NB4 (cell line): ENCODE data around the gene SLC25A48.

ENCODE experiments used
- DNase-seq: peaks from one replicate; pipeline ENCODE4 v3.0.0; 2010; ENCODE audit warnings: low read depth
- H3K4me3 ChIP-seq: one replicate; pipeline ENCODE4 v1.5.1; 2011; ENCODE audit warnings: mild to moderate bottlenecking, low read depth, low read length, moderate library complexity
- MYC ChIP-seq: IDR thresholded peaks from 2 replicates; pipeline ENCODE4 v1.6.1; 2011; ENCODE audit warnings: low read depth, low read length
- POLR2A ChIP-seq: IDR thresholded peaks from 2 replicates; pipeline ENCODE4 v1.6.1; 2011; ENCODE audit warnings: mild to moderate bottlenecking; ENCODE audit not compliant: insufficient read length; ENCODE audit errors: extremely low read depth
- TF ChIP-seq, protein P1 (sequence below): IDR thresholded peaks from one replicate; pipeline ENCODE4 v1.5.1; 2012; ENCODE audit warnings: low read depth, low read length
- TF ChIP-seq, protein P2 (sequence below): IDR thresholded peaks from 2 replicates; pipeline ENCODE4 v1.6.1; 2011; ENCODE audit warnings: low read depth, low read length

Gene SLC25A48

DNA sequence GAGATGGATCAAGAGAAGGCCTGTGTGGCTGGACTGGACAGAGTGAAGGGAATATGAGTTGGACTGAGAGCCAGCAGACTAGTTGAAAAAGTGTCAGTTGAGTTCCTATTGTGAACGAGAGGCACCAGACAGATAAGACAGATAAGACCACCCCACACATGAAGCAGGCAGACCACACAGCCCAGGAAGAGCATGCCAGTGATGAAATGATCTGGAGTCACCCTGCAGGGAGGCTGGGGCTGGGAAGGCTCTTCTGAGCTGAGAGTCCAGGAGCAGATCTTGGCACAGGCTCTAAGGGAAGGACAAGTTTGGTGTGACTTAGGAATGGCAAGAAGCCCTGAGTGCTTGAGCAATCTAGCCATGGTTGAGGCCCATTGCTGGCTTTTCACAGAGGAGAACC lies 10.6 kb upstream of the SLC25A48 start:
- DNase-seq: no peak
- no peak overlapping the region for H3K4me3 ChIP-seq
- no peak for TF ChIP-seq MYC

GRCh38 chr5:135824541-135825041 lies 9.9 kb upstream of the SLC25A48 start:
- H3K4me3 ChIP-seq: no peak overlapping the region
- no peak for TF ChIP-seq MYC
- TF ChIP-seq, protein P1, sequence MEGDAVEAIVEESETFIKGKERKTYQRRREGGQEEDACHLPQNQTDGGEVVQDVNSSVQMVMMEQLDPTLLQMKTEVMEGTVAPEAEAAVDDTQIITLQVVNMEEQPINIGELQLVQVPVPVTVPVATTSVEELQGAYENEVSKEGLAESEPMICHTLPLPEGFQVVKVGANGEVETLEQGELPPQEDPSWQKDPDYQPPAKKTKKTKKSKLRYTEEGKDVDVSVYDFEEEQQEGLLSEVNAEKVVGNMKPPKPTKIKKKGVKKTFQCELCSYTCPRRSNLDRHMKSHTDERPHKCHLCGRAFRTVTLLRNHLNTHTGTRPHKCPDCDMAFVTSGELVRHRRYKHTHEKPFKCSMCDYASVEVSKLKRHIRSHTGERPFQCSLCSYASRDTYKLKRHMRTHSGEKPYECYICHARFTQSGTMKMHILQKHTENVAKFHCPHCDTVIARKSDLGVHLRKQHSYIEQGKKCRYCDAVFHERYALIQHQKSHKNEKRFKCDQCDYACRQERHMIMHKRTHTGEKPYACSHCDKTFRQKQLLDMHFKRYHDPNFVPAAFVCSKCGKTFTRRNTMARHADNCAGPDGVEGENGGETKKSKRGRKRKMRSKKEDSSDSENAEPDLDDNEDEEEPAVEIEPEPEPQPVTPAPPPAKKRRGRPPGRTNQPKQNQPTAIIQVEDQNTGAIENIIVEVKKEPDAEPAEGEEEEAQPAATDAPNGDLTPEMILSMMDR: no peak
- TF ChIP-seq, protein P2, sequence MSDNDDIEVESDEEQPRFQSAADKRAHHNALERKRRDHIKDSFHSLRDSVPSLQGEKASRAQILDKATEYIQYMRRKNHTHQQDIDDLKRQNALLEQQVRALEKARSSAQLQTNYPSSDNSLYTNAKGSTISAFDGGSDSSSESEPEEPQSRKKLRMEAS: no peak
- no peak for TF ChIP-seq POLR2A
- no peak for DNase-seq

GRCh38 chr5:135825373-135826220 lies 8.9 kb upstream of the SLC25A48 start:
- no peak overlapping the region for H3K4me3 ChIP-seq
- DNase-seq: no peak
- TF ChIP-seq, protein P1: no peak
- no peak for TF ChIP-seq MYC
- TF ChIP-seq POLR2A: no peak
- TF ChIP-seq, protein P2: no peak

DNA sequence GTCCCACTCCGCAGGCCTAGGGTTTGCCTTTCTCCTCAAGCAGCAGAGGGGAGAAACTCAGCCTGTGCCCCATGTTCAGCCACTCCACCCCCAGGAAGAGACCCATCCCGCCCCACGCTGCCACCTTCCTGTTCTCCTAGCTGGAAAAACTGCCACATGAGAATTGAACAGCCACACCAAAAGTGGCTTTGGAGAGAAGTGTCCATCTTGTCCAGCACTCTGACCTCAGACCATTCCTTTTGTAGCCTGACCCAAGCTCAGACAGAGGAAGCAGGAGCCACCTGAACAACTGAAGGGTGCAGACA lies 8.3 kb upstream of the SLC25A48 start:
- TF ChIP-seq POLR2A: no peak
- TF ChIP-seq, protein P2: no peak
- TF ChIP-seq, protein P1: no peak
- no peak for TF ChIP-seq MYC
- H3K4me3 ChIP-seq: no peak overlapping the region
- no peak for DNase-seq

GRCh38 chr5:135826994-135827671 lies 7.3 kb upstream of the SLC25A48 start:
- TF ChIP-seq, protein P1: no peak
- TF ChIP-seq MYC: no peak
- TF ChIP-seq, protein P2: no peak
- TF ChIP-seq POLR2A: no peak
- no peak for DNase-seq
- no peak overlapping the region for H3K4me3 ChIP-seq

DNA sequence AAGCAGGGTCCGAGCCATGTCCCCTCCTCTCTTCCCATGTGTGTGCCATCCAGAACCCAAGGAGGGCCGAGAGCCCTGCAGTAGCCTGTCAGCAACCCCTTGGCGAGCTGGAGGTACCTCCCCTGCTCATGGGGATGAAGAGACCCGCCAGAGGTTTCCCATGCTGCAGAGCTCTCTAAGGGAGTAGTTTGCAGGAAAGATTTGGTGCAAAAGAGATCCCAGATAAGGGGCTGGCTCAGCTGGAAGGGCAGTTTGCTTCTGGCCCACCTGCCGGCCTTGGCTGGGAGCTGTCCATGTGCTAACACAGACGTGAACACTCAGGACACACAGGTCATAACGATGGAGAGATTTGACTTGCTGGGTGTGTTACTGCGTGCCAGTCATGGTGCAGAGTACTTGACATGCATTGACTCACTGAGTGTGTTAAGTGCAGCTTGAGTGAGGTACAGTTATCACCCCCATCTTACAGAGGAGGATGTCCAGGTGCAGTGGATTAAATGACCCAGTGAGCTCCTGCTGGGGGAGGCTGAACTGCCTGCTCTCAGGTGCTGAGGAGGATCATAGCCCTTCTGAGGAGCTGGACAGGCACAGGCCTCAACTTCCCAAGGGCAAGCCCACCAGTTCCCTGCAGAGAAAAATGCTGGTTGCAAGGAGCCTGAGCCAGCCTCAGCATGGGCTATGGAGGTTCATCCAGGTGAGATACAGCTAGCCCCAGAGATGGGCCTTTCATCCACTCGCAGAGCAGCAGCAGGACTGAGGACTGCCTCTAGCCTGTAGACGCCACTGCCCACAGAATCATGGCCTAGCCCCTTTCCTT lies 6.3 kb upstream of the SLC25A48 start:
- no peak overlapping the region for H3K4me3 ChIP-seq
- no peak for TF ChIP-seq POLR2A
- no peak for TF ChIP-seq MYC
- TF ChIP-seq, protein P2: no peak
- TF ChIP-seq, protein P1: no peak
- no peak for DNase-seq
